HepG2 (cell line): ENCODE data around the gene APH1B. TPM values are rescaled to one million over a fixed set of nuclear protein-coding genes. Genes with fewer than 3 reads are reported as not detected.

Source experiments
- ATAC-seq: fragments of 200-7000 bp; cut with Tn5 transposase; 3 replicates; pipeline ENCODE4 v1.9.1; 2020; ENCODE audit warnings: mild to moderate bottlenecking, moderate library complexity
- BruUV-seq: library from RNA; stranded (reverse); fragments of 400-500 nt; replicated peaks from 2 replicates; lab custom pipeline; 2021; lab: Mats Ljungman, UMichigan
- CTCF ChIA-PET: fragments of 300-600 bp; formaldehyde crosslinking; extraction: SDS; loops from one replicate; lab custom pipeline; 2021; ENCODE audit warnings: low total read pairs, inconsistent platforms, low intra/inter-chr PET ratio; lab: Yijun Ruan, JAX
- POLR2A ChIA-PET: fragments of 350-600 bp; sonication (Branson Sonifier 250); formaldehyde crosslinking; loops from one replicate; lab custom pipeline; 2020; ENCODE audit warnings: antibody characterized with exemption, inconsistent platforms; lab: Yijun Ruan, JAX
- DNase-seq: peaks from one replicate; pipeline ENCODE4 v3.0.0-alpha.2; 2015; ENCODE audit warnings: low spot score
- FAIRE-seq: peaks from 3 replicates; lab custom pipeline; 2011; peaks lifted over from hg19 to GRCh38; lab: Jason Lieb, UNC
- H2AFZ ChIP-seq: one replicate; pipeline ENCODE4 v1.6.1; 2011; ENCODE audit warnings: low read length, inconsistent platforms
- H3K27ac ChIP-seq: fragments of 300-600 bp; 3 replicates; pipeline ENCODE4 v1.8.0; 2011; ENCODE audit warnings: mixed run types, mild to moderate bottlenecking, mixed read lengths, low read length, inconsistent platforms; ENCODE audit not compliant: insufficient read depth; ENCODE audit errors: extremely low read length
- H3K27me3 ChIP-seq, 2 experiments: fragments of 200-600 bp in 1 of 2; 2 replicates in 1 of 2; 3 replicates in 1 of 2; pipeline versions ENCODE4 v1.6.0 to v1.8.0; 2011; ENCODE audit warnings: low read length in 2 of 2, mild to moderate bottlenecking in 2 of 2, moderate library complexity in 2 of 2, inconsistent platforms in 1 of 2; ENCODE audit not compliant: insufficient read depth in 2 of 2, control insufficient read depth in 1 of 2
- H3K36me3 ChIP-seq, 2 experiments: fragments of 200-600 bp in 1 of 2; replicated peaks in 1 of 2; 2 replicates in 1 of 2; 3 replicates in 1 of 2; pipeline versions ENCODE4 v1.5.1 to v1.8.0; 2011; ENCODE audit warnings: low read length in 2 of 2, inconsistent platforms in 1 of 2; ENCODE audit not compliant: insufficient read depth in 2 of 2, control insufficient read depth in 1 of 2
- H3K4me1 ChIP-seq: 2 replicates; pipeline ENCODE4 v1.5.1; 2012; ENCODE audit warnings: low read length, inconsistent platforms; ENCODE audit not compliant: insufficient read depth
- H3K4me2 ChIP-seq: 2 replicates; pipeline ENCODE4 v1.6.0; 2011; ENCODE audit warnings: low read depth, low read length, inconsistent platforms
- H3K4me3 ChIP-seq, 3 experiments: fragments of 200-600 bp in 1 of 3; sonication (generic), shearing (Covaris generic) in 1 of 3; replicated peaks in 1 of 3; 2 replicates each; pipeline ENCODE4 v1.5.1; 2011 to 2016; ENCODE audit warnings: low read length in 3 of 3, inconsistent platforms in 2 of 3, low read depth in 2 of 3, mild to moderate bottlenecking in 2 of 3, control low read depth in 1 of 3, mixed read lengths in 1 of 3; ENCODE audit not compliant: insufficient read depth in 1 of 3
- H3K79me2 ChIP-seq: one replicate; pipeline ENCODE4 v1.6.1; 2011; ENCODE audit warnings: low read length, inconsistent platforms; ENCODE audit not compliant: insufficient read depth
- H3K9ac ChIP-seq: 2 replicates; pipeline ENCODE4 v1.6.0; 2011; ENCODE audit warnings: mild to moderate bottlenecking, low read depth, low read length, inconsistent platforms; ENCODE audit not compliant: insufficient read depth
- H3K9me3 ChIP-seq: 2 replicates; pipeline ENCODE4 v1.5.1; 2012; ENCODE audit warnings: mild to moderate bottlenecking, low read length
- H4K20me1 ChIP-seq: 2 replicates; pipeline ENCODE4 v1.6.0; 2011; ENCODE audit warnings: inconsistent platforms, mild to moderate bottlenecking, low read length, moderate library complexity; ENCODE audit not compliant: insufficient read depth
- HNF4G ChIP-seq, 2 experiments: sonication (generic) in 1 of 2; formaldehyde crosslinking in 1 of 2; IDR thresholded peaks; 2 replicates each; pipeline versions ENCODE4 v1.4.0 to v1.6.1; 2011 to 2020; ENCODE audit warnings: borderline replicate concordance in 2 of 2, low read depth in 2 of 2, mild to moderate bottlenecking in 2 of 2, low read length in 1 of 2, missing genetic modification reagents in 1 of 2, moderate library complexity in 1 of 2
- NCOA5 ChIP-seq: sonication (generic); formaldehyde crosslinking; IDR thresholded peaks from 2 replicates; pipeline ENCODE4 v1.4.0; 2020; ENCODE audit warnings: missing genetic modification reagents
- RFXANK ChIP-seq: IDR thresholded peaks from 2 replicates; pipeline ENCODE4 v1.6.1; 2016
- SP5 ChIP-seq: IDR thresholded peaks from 2 replicates; pipeline ENCODE4 v1.6.1; 2016; ENCODE audit warnings: low read depth, borderline replicate concordance
- TAF1 ChIP-seq: sonication (generic); formaldehyde crosslinking; IDR thresholded peaks from 2 replicates; pipeline ENCODE4 v1.4.0; 2020; ENCODE audit warnings: missing genetic modification reagents
- ZNF30 ChIP-seq: sonication (generic); formaldehyde crosslinking; IDR thresholded peaks from 2 replicates; pipeline ENCODE4 v1.5.0; 2020; ENCODE audit warnings: mild to moderate bottlenecking, missing genetic modification reagents
- ZNF552 ChIP-seq: sonication (generic); formaldehyde crosslinking; IDR thresholded peaks from 2 replicates; pipeline ENCODE4 v1.9.0; 2022; ENCODE audit warnings: missing genetic modification reagents, mild to moderate bottlenecking, borderline replicate concordance
- WGBS: methylation state at CpG from one replicate; pipeline ENCODE4 v1.1.6; 2017; ENCODE audit warnings: low lambda C conversion rate; 5-methylcytosine and 5-hydroxymethylcytosine counted together
- in situ Hi-C: cut with HindIII; loops from 2 replicates; pipeline ENCODE4 v1.10.0; 2017; ENCODE audit warnings: low pct_unique_long_range_greater_than_20kb; ENCODE audit not compliant: extremely low pct_ligation_motif_present
- intact Hi-C: fragments of 100-400 bp; cut with micrococcal nuclease; formaldehyde crosslinking; loops from one replicate; pipeline ENCODE4 v1.10.0; 2022; ENCODE audit not compliant: unreplicated experiment
- polyA plus RNA-seq, 8 experiments: library from polyadenylated mRNA; depleted of rRNA in 3 of 8; stranded (reverse) in 7 of 8; unstranded in 1 of 8; fragments of >200 nt; fragmentation: Illumina TruSeq in 4 of 8; extraction: Trizol in 4 of 8; gene quantifications; 2 replicates each; pipeline versions ENCODE4 v1.2.1 to v1.2.3, GENCODE V29; 2011 to 2016; ENCODE audit warnings: low read depth in 4 of 8, missing spikeins in 1 of 8, mixed read lengths in 1 of 8; ENCODE audit not compliant: insufficient read depth in 1 of 8
- total RNA-seq, 5 experiments: library from RNA; depleted of rRNA; stranded (reverse); fragments of >200 nt; fragmentation: Illumina TruSeq; extraction: Trizol; gene quantifications; 2 replicates each; pipeline ENCODE4 v1.2.3, GENCODE V29; 2016; ENCODE audit warnings: low read depth in 1 of 5
- TF ChIP-seq, protein P1 (sequence below): sonication (generic); formaldehyde crosslinking; IDR thresholded peaks from 2 replicates; pipeline ENCODE4 v1.8.0; 2022; ENCODE audit warnings: mild to moderate bottlenecking, missing genetic modification reagents, borderline replicate concordance
- TF ChIP-seq, protein P2 (sequence below): sonication (generic); formaldehyde crosslinking; IDR thresholded peaks from 2 replicates; pipeline ENCODE4 v1.4.0; 2020; ENCODE audit warnings: missing genetic modification reagents, borderline replicate concordance
- TF ChIP-seq, protein P3 (sequence below): sonication (generic); formaldehyde crosslinking; IDR thresholded peaks from 2 replicates; pipeline ENCODE4 v1.8.0; 2022; ENCODE audit warnings: missing genetic modification reagents, mild to moderate bottlenecking, inconsistent platforms, borderline replicate concordance

The APH1B gene
- total and polyA plus RNA-seq, 2 of the 13 experiments (the other 11 are each of a cell fraction or from before 2014, with no cell fraction given), result 0.45 to 1.00 TPM

DNA sequence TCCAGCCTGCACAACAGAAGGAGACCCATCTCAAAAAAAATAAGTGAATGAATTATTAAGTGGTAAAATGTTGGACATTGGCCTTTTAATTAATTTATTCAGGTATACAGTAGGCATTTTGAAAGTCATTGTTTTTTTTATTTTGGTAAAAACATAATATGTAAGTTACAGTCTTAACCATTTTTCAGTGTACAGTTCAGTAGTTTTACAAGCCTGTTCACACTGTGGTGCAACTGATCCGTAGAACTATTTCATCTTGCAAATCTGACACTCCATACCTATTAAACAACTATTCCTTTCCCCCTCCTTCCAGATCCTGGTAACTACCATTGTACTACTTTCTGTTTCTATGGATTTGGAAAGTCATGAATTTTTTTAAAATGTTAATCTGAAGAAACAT, 36.1 kb upstream of the APH1B start:
- no peak overlapping the region for H3K27ac ChIP-seq
- in situ Hi-C loops (no loop called here), intact Hi-C loops (no loop called here)
- H3K9ac ChIP-seq, result no peak overlapping the region
- CTCF ChIA-PET, result no interaction called here
- 97% methylated on average over 1 of the region's 1 CpG for WGBS
- no peak for ATAC-seq
- no peaks in the 10 kb centered on the region for H3K9me3 ChIP-seq
- no peak overlapping the region for H3K4me2 ChIP-seq
- 0 out of 2 replicates have a peak, but pooled peaks cover under 1% of the 10 kb centered on the region for H3K4me1 ChIP-seq
- TF ChIP-seq TAF1 (CRISPR knock-in tag) (no peak), ZNF30 (CRISPR knock-in tag) (no peak), RFXANK (CRISPR knock-in tag) (no peak)
- TF ChIP-seq, all 625 proteins: peak for 0
- POLR2A ChIA-PET, result no interaction called here
- Histone ChIP-seq H4K20me1 (no peaks in the 10 kb centered on the region), H3K4me3 (no peak overlapping the region), H3K79me2 (no peaks in the 10 kb centered on the region), H2AFZ (no peak overlapping the region), H3K27me3 (no peaks in the 10 kb centered on the region), H3K36me3 (0 out of 5 replicates have a peak, but pooled peaks cover 0 to 1% of the 10 kb centered on the region in 2 experiments)
- no TSS peak for BruUV-seq
- FAIRE-seq (no peak), DNase-seq (no peak)

DNA sequence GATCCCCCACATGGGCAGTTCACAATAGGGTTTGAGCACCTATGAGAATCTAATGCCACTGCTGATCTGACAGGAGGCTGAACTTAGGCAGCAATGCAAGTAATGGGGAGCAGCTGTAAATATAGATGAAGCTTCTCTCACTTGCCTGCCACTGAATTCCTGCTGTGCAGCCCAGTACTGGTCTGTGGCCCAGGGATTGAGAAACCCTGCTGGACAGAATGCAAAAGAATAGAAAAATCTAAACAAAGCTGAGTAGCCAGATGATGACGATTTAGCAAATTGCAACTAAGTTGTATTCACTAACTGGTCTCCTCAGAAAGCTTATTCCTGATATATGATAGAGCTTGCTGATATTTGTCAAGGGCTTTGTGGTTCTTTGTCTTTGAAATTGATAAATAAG, 34.3 kb upstream of the APH1B start:
- Histone ChIP-seq H3K4me3 (no peak overlapping the region), H3K9ac (no peak overlapping the region), H4K20me1 (no peaks in the 10 kb centered on the region), H3K27me3 (no peaks in the 10 kb centered on the region), H3K4me1 (peaks cover 10% of the 10 kb centered on the region), H3K79me2 (no peaks in the 10 kb centered on the region), H3K4me2 (no peak overlapping the region), H3K36me3 (0 out of 5 replicates have a peak, but pooled peaks cover 0 to 3% of the 10 kb centered on the region in 2 experiments), H3K9me3 (no peaks in the 10 kb centered on the region), H3K27ac (no peak overlapping the region), H2AFZ (no peak overlapping the region)
- intact Hi-C loops (no loop called here), in situ Hi-C loops (no loop called here)
- CTCF ChIA-PET, result no interaction called here
- BruUV-seq, result no TSS peak
- 100% methylated on average over 1 of the region's 1 CpG for WGBS
- no peak for ATAC-seq
- POLR2A ChIA-PET, result interaction anchor here (1.0 kb wide), 1 partner anchor 86 kb away, joined by 3 read pairs; the partner anchor contains the start of gene RPS27L
- no peak for FAIRE-seq
- DNase-seq, result no peak
- TF ChIP-seq NCOA5 (CRISPR knock-in tag) (no peak), HNF4G (IDR thresholded peaks at IDR 0.05; ENCODE audit: borderline replicate concordance, low read depth, low read length) (no peak), HNF4G (CRISPR knock-in tag; IDR thresholded peaks at IDR 0.05; ENCODE audit: borderline replicate concordance, low read depth) (no peak), SP5 (CRISPR knock-in tag) (no peak), ZNF552 (no peak)
- TF ChIP-seq, protein P1, sequence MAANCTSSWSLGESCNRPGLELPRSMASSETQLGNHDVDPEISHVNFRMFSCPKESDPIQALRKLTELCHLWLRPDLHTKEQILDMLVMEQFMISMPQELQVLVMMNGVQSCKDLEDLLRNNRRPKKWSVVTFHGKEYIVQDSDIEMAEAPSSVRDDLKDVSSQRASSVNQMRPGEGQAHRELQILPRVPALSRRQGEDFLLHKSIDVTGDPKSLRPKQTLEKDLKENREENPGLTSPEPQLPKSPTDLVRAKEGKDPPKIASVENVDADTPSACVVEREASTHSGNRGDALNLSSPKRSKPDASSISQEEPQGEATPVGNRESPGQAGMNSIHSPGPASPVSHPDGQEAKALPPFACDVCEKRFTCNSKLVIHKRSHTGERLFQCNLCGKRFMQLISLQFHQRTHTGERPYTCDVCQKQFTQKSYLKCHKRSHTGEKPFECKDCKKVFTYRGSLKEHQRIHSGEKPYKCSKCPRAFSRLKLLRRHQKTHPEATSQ (CRISPR knock-in tag), result no peak
- TF ChIP-seq, protein P2, sequence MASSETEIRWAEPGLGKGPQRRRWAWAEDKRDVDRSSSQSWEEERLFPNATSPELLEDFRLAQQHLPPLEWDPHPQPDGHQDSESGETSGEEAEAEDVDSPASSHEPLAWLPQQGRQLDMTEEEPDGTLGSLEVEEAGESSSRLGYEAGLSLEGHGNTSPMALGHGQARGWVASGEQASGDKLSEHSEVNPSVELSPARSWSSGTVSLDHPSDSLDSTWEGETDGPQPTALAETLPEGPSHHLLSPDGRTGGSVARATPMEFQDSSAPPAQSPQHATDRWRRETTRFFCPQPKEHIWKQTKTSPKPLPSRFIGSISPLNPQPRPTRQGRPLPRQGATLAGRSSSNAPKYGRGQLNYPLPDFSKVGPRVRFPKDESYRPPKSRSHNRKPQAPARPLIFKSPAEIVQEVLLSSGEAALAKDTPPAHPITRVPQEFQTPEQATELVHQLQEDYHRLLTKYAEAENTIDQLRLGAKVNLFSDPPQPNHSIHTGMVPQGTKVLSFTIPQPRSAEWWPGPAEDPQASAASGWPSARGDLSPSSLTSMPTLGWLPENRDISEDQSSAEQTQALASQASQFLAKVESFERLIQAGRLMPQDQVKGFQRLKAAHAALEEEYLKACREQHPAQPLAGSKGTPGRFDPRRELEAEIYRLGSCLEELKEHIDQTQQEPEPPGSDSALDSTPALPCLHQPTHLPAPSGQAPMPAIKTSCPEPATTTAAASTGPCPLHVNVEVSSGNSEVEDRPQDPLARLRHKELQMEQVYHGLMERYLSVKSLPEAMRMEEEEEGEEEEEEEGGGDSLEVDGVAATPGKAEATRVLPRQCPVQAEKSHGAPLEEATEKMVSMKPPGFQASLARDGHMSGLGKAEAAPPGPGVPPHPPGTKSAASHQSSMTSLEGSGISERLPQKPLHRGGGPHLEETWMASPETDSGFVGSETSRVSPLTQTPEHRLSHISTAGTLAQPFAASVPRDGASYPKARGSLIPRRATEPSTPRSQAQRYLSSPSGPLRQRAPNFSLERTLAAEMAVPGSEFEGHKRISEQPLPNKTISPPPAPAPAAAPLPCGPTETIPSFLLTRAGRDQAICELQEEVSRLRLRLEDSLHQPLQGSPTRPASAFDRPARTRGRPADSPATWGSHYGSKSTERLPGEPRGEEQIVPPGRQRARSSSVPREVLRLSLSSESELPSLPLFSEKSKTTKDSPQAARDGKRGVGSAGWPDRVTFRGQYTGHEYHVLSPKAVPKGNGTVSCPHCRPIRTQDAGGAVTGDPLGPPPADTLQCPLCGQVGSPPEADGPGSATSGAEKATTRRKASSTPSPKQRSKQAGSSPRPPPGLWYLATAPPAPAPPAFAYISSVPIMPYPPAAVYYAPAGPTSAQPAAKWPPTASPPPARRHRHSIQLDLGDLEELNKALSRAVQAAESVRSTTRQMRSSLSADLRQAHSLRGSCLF (CRISPR knock-in tag), result no peak
- TF ChIP-seq, protein P3, sequence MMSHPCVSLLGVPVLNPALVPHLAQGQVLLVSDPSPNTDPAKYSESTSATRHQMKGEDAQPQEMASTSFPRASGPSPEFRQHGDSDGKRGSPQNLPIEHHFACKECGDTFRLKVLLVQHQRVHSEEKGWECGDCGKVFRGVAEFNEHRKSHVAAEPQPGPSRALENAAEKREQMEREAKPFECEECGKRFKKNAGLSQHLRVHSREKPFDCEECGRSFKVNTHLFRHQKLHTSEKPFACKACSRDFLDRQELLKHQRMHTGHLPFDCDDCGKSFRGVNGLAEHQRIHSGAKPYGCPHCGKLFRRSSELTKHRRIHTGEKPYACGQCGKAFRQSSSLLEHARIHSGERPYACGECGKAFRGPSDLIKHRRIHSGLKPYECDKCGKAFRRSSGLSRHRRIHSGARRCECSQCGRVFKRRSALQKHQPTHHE (CRISPR knock-in tag), result no peak
